CD14-positive monocyte (primary cell): ENCODE results near the gene BSND. TPM values are rescaled to one million over a fixed set of nuclear protein-coding genes. Genes with fewer than 3 reads are reported as not detected.
A peak's percentile ranks its signal among the peaks of the same experiment; 100 is the strongest.

Experiments used
- DNase-seq, 3 donors: peaks; one replicate each; pipeline ENCODE4 v3.0.0-alpha.2; 2011 to 2022
- H2AFZ ChIP-seq: 2 replicates; pipeline ENCODE4 v1.6.0; 2012; ENCODE audit warnings: mild to moderate bottlenecking, low read depth, low read length, inconsistent platforms; ENCODE audit not compliant: insufficient read depth, poor library complexity, severe bottlenecking
- H3K27ac ChIP-seq, 2 donors: 1 replicate in 1 of 2; 2 replicates in 1 of 2; pipeline ENCODE4 v1.5.1; 2012 to 2013; ENCODE audit warnings: low read length in 2 of 2, control low read depth in 1 of 2, inconsistent platforms in 1 of 2, low read depth in 1 of 2, mild to moderate bottlenecking in 1 of 2
- H3K27me3 ChIP-seq, 2 donors: one replicate each; pipeline versions ENCODE4 v1.6.0 to v1.6.1; 2011 to 2013; ENCODE audit warnings: low read length in 2 of 2; ENCODE audit not compliant: control insufficient read depth in 2 of 2, insufficient read depth in 2 of 2
- H3K36me3 ChIP-seq, 2 donors: replicated peaks in 1 of 2; 1 replicate in 1 of 2; 2 replicates in 1 of 2; pipeline versions ENCODE4 v1.5.1 to v1.6.1; 2012 to 2013; ENCODE audit warnings: low read length in 2 of 2, control low read depth in 1 of 2, inconsistent platforms in 1 of 2, mild to moderate bottlenecking in 1 of 2; ENCODE audit not compliant: insufficient read depth in 2 of 2, control insufficient read depth in 1 of 2
- H3K4me1 ChIP-seq, 2 donors: 1 replicate in 1 of 2; 2 replicates in 1 of 2; pipeline versions ENCODE4 v1.5.1 to v1.6.1; 2012 to 2013; ENCODE audit warnings: low read length in 2 of 2, control low read depth in 1 of 2, inconsistent platforms in 1 of 2, mild to moderate bottlenecking in 1 of 2, moderate library complexity in 1 of 2; ENCODE audit not compliant: insufficient read depth in 2 of 2, control insufficient read depth in 1 of 2
- H3K4me2 ChIP-seq: replicated peaks from 2 replicates; pipeline ENCODE3; 2012; ENCODE audit warnings: low read length, moderate library complexity, mild to moderate bottlenecking; ENCODE audit not compliant: poor library complexity, severe bottlenecking; ENCODE audit errors: extremely low read depth
- H3K4me3 ChIP-seq, 3 experiments: fragments of 200-600 bp in 1 of 3; sonication (generic) in 1 of 3; replicated peaks in 1 of 3; 1 replicate in 2 of 3; 2 replicates in 1 of 3; pipeline ENCODE4 v1.5.1; 2011 to 2013; ENCODE audit warnings: low read length in 3 of 3, mild to moderate bottlenecking in 3 of 3, control low read depth in 2 of 3, low read depth in 2 of 3, inconsistent platforms in 1 of 3, moderate library complexity in 1 of 3
- H3K79me2 ChIP-seq: 2 replicates; pipeline ENCODE4 v1.6.0; 2012; ENCODE audit warnings: mild to moderate bottlenecking, control low read depth, inconsistent platforms, low read length, moderate library complexity; ENCODE audit not compliant: insufficient read depth
- H3K9ac ChIP-seq: 2 replicates; pipeline ENCODE4 v1.6.0; 2017; ENCODE audit warnings: low read length, mild to moderate bottlenecking; ENCODE audit not compliant: insufficient read depth, poor library complexity, severe bottlenecking
- H3K9me3 ChIP-seq, 2 donors: replicated peaks in 1 of 2; 1 replicate in 1 of 2; 2 replicates in 1 of 2; pipeline versions ENCODE4 v1.5.1 to v1.6.1; 2012 to 2013; ENCODE audit warnings: low read length in 2 of 2, control low read depth in 1 of 2; ENCODE audit not compliant: control insufficient read depth in 1 of 2, insufficient read depth in 1 of 2
- H4K20me1 ChIP-seq: 2 replicates; pipeline ENCODE4 v1.6.0; 2012; ENCODE audit warnings: mild to moderate bottlenecking, low read length, control low read depth, moderate library complexity; ENCODE audit not compliant: insufficient read depth
- H3K27ac Mint-ChIP-seq, 7 donors: one replicate each; pipeline ENCODE4 v1.8.0; 2020; ENCODE audit warnings: mild to moderate bottlenecking in 7 of 7, mixed read lengths in 7 of 7, moderate library complexity in 6 of 7, inconsistent platforms in 2 of 7
- H3K27me3 Mint-ChIP-seq, 3 donors: one replicate each; pipeline ENCODE4 v1.8.0; 2021 to 2022; ENCODE audit warnings: low read depth in 3 of 3, mild to moderate bottlenecking in 3 of 3, mixed read lengths in 3 of 3, moderate library complexity in 3 of 3, inconsistent platforms in 1 of 3
- H3K36me3 Mint-ChIP-seq, 2 donors: one replicate each; pipeline ENCODE4 v1.8.0; 2020; ENCODE audit warnings: mixed read lengths in 2 of 2, inconsistent platforms in 1 of 2, mild to moderate bottlenecking in 1 of 2
- H3K4me1 Mint-ChIP-seq: one replicate; pipeline ENCODE4 v1.8.0; 2020; ENCODE audit warnings: mild to moderate bottlenecking, mixed read lengths
- H3K4me3 Mint-ChIP-seq, 2 donors: one replicate each; pipeline ENCODE4 v1.8.0; 2020; ENCODE audit warnings: mild to moderate bottlenecking in 2 of 2, mixed read lengths in 2 of 2, moderate library complexity in 1 of 2
- H3K9me3 Mint-ChIP-seq, 7 donors: one replicate each; pipeline ENCODE4 v1.8.0; 2020 to 2022; ENCODE audit warnings: mixed read lengths in 7 of 7, mild to moderate bottlenecking in 6 of 7, moderate library complexity in 6 of 7, inconsistent platforms in 2 of 7
- CTCF ChIP-seq: fragments of 200-600 bp; IDR thresholded peaks from one replicate; pipeline ENCODE4 v1.8.0; 2022; ENCODE audit warnings: antibody characterized with exemption, mild to moderate bottlenecking
- whole genome bisulfite sequencing: methylation state at CpG from one replicate; pipeline ENCODE4 v1.1.5; 2013; ENCODE audit warnings: missing lambda C conversion rate; ENCODE audit not compliant: insufficient coverage; 5-methylcytosine and 5-hydroxymethylcytosine counted together
- intact Hi-C, 2 donors: fragments of 100-400 bp; cut with micrococcal nuclease; formaldehyde crosslinking; loops; one replicate each; pipeline versions ENCODE4 v1.15.0 to v1.15.1; 2023
- polyA plus RNA-seq, 3 donors: library from polyadenylated mRNA; depleted of rRNA in 1 of 3; unstranded in 2 of 3; stranded (reverse) in 1 of 3; fragments of 300-500 nt in 2 of 3; fragments of >200 nt in 1 of 3; fragmentation: Illumina TruSeq in 2 of 3; gene quantifications; 1 replicate in 2 of 3; 2 replicates in 1 of 3; pipeline ENCODE4 v1.2.3, GENCODE V29; 2012 to 2021

BSND gene
- polyA plus RNA-seq, 3 donors: not detected

- Histone ChIP-seq H3K9me3 (peaks cover 0 to 10% of the 10 kb centered on the region in 2 donors), H3K9ac (no peak overlapping the region), H3K27ac (no peak overlapping the region), H2AFZ (no peak overlapping the region), H4K20me1 (no peaks in the 10 kb centered on the region), H3K36me3 (no peaks in the 10 kb centered on the region), H3K4me1 (peaks cover 17 to 27% of the 10 kb centered on the region in 2 donors), H3K79me2 (no peaks in the 10 kb centered on the region), H3K4me3 (no peak overlapping the region), H3K27me3 (peaks cover 26 to 40% of the 10 kb centered on the region in 2 donors), H3K4me2 (peak overlapping the region; percentile 14)
- WGBS: 26% methylated on average over 3 of the region's 4 CpGs
- intact Hi-C loops: no loop called here
- peak; percentile 60 for TF ChIP-seq CTCF
- peak; percentile 25 to 65 (median 45) for DNase-seq
- no peak overlapping the region for H3K27ac Mint-ChIP-seq
- no peaks in the 10 kb centered on the region for H3K36me3 Mint-ChIP-seq
- H3K4me3 Mint-ChIP-seq: peak overlapping the region in 1 of 2 donors; percentile 41
- peaks cover 42 to 61% (median 46%) of the 10 kb centered on the region in 3 donors for H3K27me3 Mint-ChIP-seq
- H3K4me1 Mint-ChIP-seq: peaks cover 36% of the 10 kb centered on the region
- H3K9me3 Mint-ChIP-seq: peaks cover 0 to 11% (median 3%) of the 10 kb centered on the region in 7 donors
Measured at GRCh38 chr1:55035904-55036303, 37.2 kb downstream of the BSND start.

GRCh38 chr1:55037733-55038551 is 39.2 kb downstream of the BSND start:
- Mint-ChIP-seq H3K9me3 (peaks cover 0 to 10% (median 2%) of the 10 kb centered on the region in 7 donors), H3K4me1 (peaks cover 36% of the 10 kb centered on the region), H3K36me3 (no peaks in the 10 kb centered on the region), H3K27me3 (peaks cover 57 to 78% (median 61%) of the 10 kb centered on the region in 3 donors), H3K27ac (no peak overlapping the region), H3K4me3 (peak overlapping the region in 1 of 2 donors; percentile 88)
- Histone ChIP-seq H3K27ac (no peak overlapping the region), H3K9ac (no peak overlapping the region), H2AFZ (no peak overlapping the region), H3K36me3 (no peaks in the 10 kb centered on the region), H3K27me3 (peaks cover 32 to 49% of the 10 kb centered on the region in 2 donors), H3K4me2 (no peak overlapping the region), H3K4me3 (no peak overlapping the region), H3K9me3 (peaks cover 0 to 11% of the 10 kb centered on the region in 2 donors), H3K4me1 (peaks cover 17 to 27% of the 10 kb centered on the region in 2 donors), H4K20me1 (no peaks in the 10 kb centered on the region), H3K79me2 (no peaks in the 10 kb centered on the region)
- 85% methylated on average over 7 of the region's 8 CpGs for WGBS
- DNase-seq: no peak
- no peak for TF ChIP-seq CTCF
- intact Hi-C loops: no loop called here
